OCI-LY7 (cell line): Measurements from ENCODE around the gene PEMT. TPM values are rescaled to one million over a fixed set of nuclear protein-coding genes. Genes with fewer than 3 reads are reported as not detected.

Experiments
- BruUV-seq: library from RNA; stranded (reverse); fragments of 400-500 nt; replicated peaks from 2 replicates; lab custom pipeline; 2021; lab: Mats Ljungman, UMichigan
- CTCF ChIA-PET: fragments of 300-600 bp; sonication (Branson Sonifier 250); formaldehyde crosslinking; loops from one replicate; lab custom pipeline; 2022; ENCODE audit warnings: antibody characterized with exemption; ENCODE audit not compliant: unreplicated experiment; lab: Charles Lee
- POLR2A ChIA-PET: fragments of 300-600 bp; sonication (Branson Sonifier 250); formaldehyde crosslinking; loops from one replicate; lab custom pipeline; 2022; ENCODE audit warnings: antibody characterized with exemption; lab: Charles Lee
- DNase-seq: peaks from one replicate; pipeline ENCODE4 v3.0.0-alpha.2; 2015; ENCODE audit warnings: low spot score
- H2AFZ ChIP-seq: fragments of 200-600 bp; sonication (generic), shearing (Covaris generic); 2 replicates; pipeline ENCODE4 v1.6.1; 2014; ENCODE audit warnings: mild to moderate bottlenecking, antibody characterized with exemption, low read length, moderate library complexity
- H3K27ac ChIP-seq: fragments of 200-600 bp; sonication (generic); 2 replicates; pipeline ENCODE4 v1.5.1; 2014; ENCODE audit warnings: mixed run types, low read depth, mild to moderate bottlenecking, moderate library complexity, low read length, inconsistent platforms; ENCODE audit not compliant: poor library complexity, severe bottlenecking
- H3K36me3 ChIP-seq: fragments of 200-600 bp; sonication (generic); 2 replicates; pipeline ENCODE4 v1.6.1; 2014; ENCODE audit warnings: mild to moderate bottlenecking, antibody characterized with exemption, low read length, moderate library complexity, mixed read lengths; ENCODE audit not compliant: insufficient read depth
- H3K4me1 ChIP-seq: fragments of 200-600 bp; sonication (generic); 2 replicates; pipeline ENCODE4 v1.5.1; 2014; ENCODE audit warnings: mild to moderate bottlenecking, low read length; ENCODE audit not compliant: insufficient read depth, poor library complexity, severe bottlenecking
- H3K4me2 ChIP-seq: fragments of 200-600 bp; sonication (generic); 2 replicates; pipeline ENCODE4 v1.6.1; 2014; ENCODE audit warnings: mild to moderate bottlenecking, low read length
- H3K4me3 ChIP-seq: fragments of 200-600 bp; sonication (generic); 2 replicates; pipeline ENCODE4 v1.5.1; 2014; ENCODE audit warnings: mild to moderate bottlenecking, low read depth, low read length; ENCODE audit not compliant: poor library complexity, severe bottlenecking
- H3K79me2 ChIP-seq: fragments of 200-600 bp; sonication (generic); 2 replicates; pipeline ENCODE4 v1.6.1; 2016; ENCODE audit warnings: low read depth, mild to moderate bottlenecking, low read length, moderate library complexity, mixed read lengths; ENCODE audit not compliant: insufficient read depth
- H3K9me2 ChIP-seq: fragments of 200-600 bp; sonication (generic); 2 replicates; pipeline ENCODE4 v1.6.1; 2016; ENCODE audit warnings: mild to moderate bottlenecking, low read length, mixed read lengths; ENCODE audit not compliant: insufficient read depth
- H3K9me3 ChIP-seq: fragments of 200-600 bp; sonication (generic); 2 replicates; pipeline ENCODE4 v1.6.1; 2014; ENCODE audit warnings: mild to moderate bottlenecking, mixed run types, low read length, mixed read lengths
- H4K20me1 ChIP-seq: fragments of 200-600 bp; sonication (generic); 2 replicates; pipeline ENCODE4 v1.6.1; 2014; ENCODE audit warnings: mild to moderate bottlenecking, antibody characterized with exemption, low read length, moderate library complexity, mixed read lengths; ENCODE audit not compliant: insufficient read depth
- EZH2phosphoT487 ChIP-seq: fragments of 200-600 bp; sonication (generic); IDR thresholded peaks from 2 replicates; pipeline ENCODE4 v1.6.1; 2018; ENCODE audit warnings: low read depth, borderline replicate concordance, mild to moderate bottlenecking, mixed run types, antibody characterized with exemption, low read length, moderate library complexity, mixed read lengths
- intact Hi-C: fragments of 100-400 bp; cut with micrococcal nuclease; formaldehyde crosslinking; loops from one replicate; pipeline ENCODE4 v1.10.0; 2022; ENCODE audit not compliant: unreplicated experiment
- total RNA-seq, 2 experiments: library from RNA; depleted of rRNA in 1 of 2; stranded (reverse); fragments of >200 nt in 1 of 2; shearing (Covaris generic) in 1 of 2; gene quantifications; 2 replicates each; pipeline ENCODE4 v1.2.3, GENCODE V29; 2014 to 2022
- TF ChIP-seq, protein P1 (sequence below): fragments of 200-600 bp; sonication (generic); conservative IDR thresholded peaks from 2 replicates; pipeline ENCODE4 v1.5.1; 2014; ENCODE audit warnings: mild to moderate bottlenecking, antibody characterized with exemption, low read length, moderate library complexity, mixed read lengths

PEMT gene
- total RNA-seq, 2 experiments from 2014 or later = 27.3 to 53.5 TPM

DNA sequence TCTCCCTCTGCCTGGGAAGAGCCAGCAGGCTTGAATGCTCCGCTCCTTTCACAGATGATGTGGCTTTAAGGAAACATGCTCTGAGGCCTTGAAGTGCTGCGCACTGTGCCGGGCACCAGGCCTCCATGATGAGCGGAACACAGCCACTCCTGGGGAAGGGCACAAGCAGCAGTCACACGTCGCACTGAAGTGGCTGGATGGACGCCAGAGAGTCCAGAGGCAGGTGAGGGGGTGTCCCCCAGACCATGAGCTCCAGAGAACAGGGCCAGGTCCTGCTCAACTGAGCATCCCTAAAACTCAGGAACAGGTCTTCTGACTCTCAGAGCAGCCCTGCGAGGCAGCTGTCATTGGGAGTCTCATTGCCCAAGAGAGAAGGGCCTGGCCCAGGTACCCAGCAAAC, 35.6 kb downstream of the PEMT start:
- TF ChIP-seq, protein P1, sequence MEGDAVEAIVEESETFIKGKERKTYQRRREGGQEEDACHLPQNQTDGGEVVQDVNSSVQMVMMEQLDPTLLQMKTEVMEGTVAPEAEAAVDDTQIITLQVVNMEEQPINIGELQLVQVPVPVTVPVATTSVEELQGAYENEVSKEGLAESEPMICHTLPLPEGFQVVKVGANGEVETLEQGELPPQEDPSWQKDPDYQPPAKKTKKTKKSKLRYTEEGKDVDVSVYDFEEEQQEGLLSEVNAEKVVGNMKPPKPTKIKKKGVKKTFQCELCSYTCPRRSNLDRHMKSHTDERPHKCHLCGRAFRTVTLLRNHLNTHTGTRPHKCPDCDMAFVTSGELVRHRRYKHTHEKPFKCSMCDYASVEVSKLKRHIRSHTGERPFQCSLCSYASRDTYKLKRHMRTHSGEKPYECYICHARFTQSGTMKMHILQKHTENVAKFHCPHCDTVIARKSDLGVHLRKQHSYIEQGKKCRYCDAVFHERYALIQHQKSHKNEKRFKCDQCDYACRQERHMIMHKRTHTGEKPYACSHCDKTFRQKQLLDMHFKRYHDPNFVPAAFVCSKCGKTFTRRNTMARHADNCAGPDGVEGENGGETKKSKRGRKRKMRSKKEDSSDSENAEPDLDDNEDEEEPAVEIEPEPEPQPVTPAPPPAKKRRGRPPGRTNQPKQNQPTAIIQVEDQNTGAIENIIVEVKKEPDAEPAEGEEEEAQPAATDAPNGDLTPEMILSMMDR = no peak
- TF ChIP-seq EZH2phosphoT487 = no peak
- H3K4me2 ChIP-seq = no peak overlapping the region
- ChIA-PET CTCF (no interaction called here), POLR2A (no interaction called here)
- no peaks in the 10 kb centered on the region for H4K20me1 ChIP-seq
- DNase-seq = no peak
- H3K9me3 ChIP-seq = no peaks in the 10 kb centered on the region
- no peaks in the 10 kb centered on the region for H3K4me1 ChIP-seq
- no peaks in the 10 kb centered on the region for H3K36me3 ChIP-seq
- intact Hi-C loops = no loop called here
- no peak overlapping the region for H3K27ac ChIP-seq
- H3K4me3 ChIP-seq = no peak overlapping the region
- H3K9me2 ChIP-seq = no peaks in the 10 kb centered on the region
- no TSS peak for BruUV-seq
- no peaks in the 10 kb centered on the region for H3K79me2 ChIP-seq
- H2AFZ ChIP-seq = no peak overlapping the region

DNA sequence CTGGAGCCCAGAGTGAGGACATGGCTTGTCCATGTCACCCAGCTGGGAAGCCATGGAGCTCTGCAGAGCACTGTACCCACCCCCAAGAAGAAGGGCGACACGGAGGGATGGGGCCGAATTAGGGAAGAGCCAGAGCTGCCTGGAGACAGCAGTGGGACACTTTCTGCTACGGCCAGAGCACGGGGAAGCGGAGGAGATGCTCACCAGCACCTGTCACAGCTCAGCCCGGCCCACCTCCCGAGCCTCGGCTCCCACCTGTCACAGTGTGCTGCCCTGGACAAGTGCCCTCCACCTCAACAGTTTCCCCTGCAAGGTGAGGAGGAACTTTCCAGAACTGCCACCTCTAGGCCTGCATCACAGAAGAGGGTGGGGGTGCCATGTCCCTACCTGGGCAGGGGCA, 36.4 kb downstream of the PEMT start:
- ChIA-PET POLR2A (no interaction called here), CTCF (no interaction called here)
- no TSS peak for BruUV-seq
- intact Hi-C loops = no loop called here
- H3K9me2 ChIP-seq = no peaks in the 10 kb centered on the region
- TF ChIP-seq, protein P1 = no peak
- no peak for TF ChIP-seq EZH2phosphoT487
- H3K79me2 ChIP-seq = no peaks in the 10 kb centered on the region
- no peak overlapping the region for H2AFZ ChIP-seq
- H4K20me1 ChIP-seq = no peaks in the 10 kb centered on the region
- DNase-seq = no peak
- H3K4me2 ChIP-seq = no peak overlapping the region
- no peaks in the 10 kb centered on the region for H3K36me3 ChIP-seq
- H3K4me1 ChIP-seq = no peaks in the 10 kb centered on the region
- H3K27ac ChIP-seq = no peak overlapping the region
- H3K4me3 ChIP-seq = no peak overlapping the region
- no peaks in the 10 kb centered on the region for H3K9me3 ChIP-seq

DNA sequence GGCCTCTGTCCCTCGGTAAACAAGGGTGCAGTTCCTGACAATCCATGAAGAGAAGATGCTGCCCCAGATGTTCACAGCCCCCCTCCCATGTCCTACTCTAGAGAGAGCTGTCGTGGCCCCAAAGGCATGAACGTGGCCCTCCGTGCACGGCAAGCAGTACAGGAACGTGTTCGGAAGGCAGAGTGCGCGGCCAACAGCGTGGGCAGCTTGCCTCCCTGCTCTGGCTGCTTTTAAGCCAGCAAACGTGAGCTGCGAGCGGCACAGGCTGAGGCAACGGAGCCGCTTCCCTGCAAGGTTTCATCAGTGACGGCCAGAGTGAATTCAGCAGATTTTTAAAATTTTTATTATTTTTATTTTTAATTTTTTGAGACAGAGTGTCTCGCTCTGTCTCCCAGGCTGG, 37.2 kb downstream of the PEMT start:
- intact Hi-C loops = no loop called here
- no TSS peak for BruUV-seq
- Histone ChIP-seq H3K9me2 (no peaks in the 10 kb centered on the region), H3K4me1 (no peaks in the 10 kb centered on the region), H3K4me2 (no peak overlapping the region), H3K79me2 (no peaks in the 10 kb centered on the region), H3K9me3 (no peaks in the 10 kb centered on the region), H3K36me3 (no peaks in the 10 kb centered on the region), H4K20me1 (no peaks in the 10 kb centered on the region), H3K27ac (no peak overlapping the region), H2AFZ (no peak overlapping the region), H3K4me3 (no peak overlapping the region)
- ChIA-PET POLR2A (no interaction called here), CTCF (no interaction called here)
- no peak for DNase-seq
- TF ChIP-seq EZH2phosphoT487 = no peak
- TF ChIP-seq, protein P1 = no peak
